Measurements from ENCODE around the gene CDS1. TPM values are rescaled to one million over a fixed set of nuclear protein-coding genes. Genes with fewer than 3 reads are reported as not detected.
"Not testable (repeated sequence)": the region's sequence is repeated elsewhere in the genome, so short reads cannot be mapped to it uniquely, and the experiment has no call there.

The CDS1 gene
- total and polyA plus RNA-seq, 8 donors: 2.7 to 7.1 (median 4.4) TPM

DNA sequence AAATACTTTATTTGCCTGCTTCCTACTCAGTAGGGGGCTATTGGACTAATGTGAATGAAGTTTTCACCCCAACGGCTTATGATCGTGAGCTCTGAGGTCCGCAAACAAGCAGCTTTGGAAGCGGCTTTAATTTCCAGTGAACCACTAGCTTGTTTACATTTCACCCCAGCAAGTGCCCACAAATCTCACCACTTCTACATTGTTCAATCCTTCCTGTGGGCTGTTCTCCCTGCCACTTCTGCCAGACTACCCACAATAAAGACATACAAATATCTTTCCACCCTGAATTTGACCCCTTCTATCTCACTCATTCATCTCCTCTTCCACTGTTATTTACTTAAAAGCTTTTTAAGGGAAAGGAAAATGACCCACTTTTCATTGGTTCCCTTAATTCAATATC is 98.0 kb downstream of the CDS1 start:
- no peak for FAIRE-seq

DNA sequence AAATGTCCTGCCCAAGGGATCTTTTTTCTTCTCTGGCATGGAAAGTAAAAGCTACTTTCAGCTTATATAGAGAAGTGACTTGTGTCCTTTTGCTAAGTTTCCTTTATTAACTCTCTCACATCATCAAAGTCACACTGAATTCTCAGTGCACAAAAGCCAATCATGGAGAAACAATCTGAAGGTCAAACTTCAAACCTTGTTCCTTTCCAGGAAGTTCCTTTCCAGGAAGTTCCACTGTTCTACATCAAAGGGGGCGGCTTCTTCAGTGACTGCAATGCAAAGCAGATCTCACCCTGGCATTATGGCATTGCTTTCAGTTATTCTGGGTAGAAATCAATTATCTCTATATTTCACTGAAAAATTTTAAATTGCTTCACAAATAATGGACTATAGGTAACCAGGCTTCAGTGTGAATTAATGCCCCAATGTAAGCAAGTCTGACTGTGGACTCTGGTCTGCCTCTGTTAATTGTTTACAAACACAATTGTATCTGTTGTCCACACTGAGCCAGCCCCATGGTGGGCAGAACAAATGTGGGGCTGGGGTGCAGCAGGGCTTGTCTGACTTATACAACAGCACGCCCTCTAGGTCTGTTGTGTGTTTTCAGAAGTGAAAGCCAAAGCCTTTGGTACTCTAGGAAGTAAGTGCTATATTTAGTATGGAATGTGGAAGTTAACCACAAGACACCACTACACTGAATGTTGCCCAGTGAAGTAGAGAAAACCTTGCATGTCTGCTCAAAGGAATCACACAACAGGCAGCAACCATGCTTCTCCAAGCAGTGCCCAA is 98.8 kb downstream of the CDS1 start:
- Histone ChIP-seq H3K4me1 (peaks cover 0 to 7% (median 0%) of the 10 kb centered on the region in 3 donors), H3K27me3 (no peaks in the 10 kb centered on the region), H3K4me3 (no peak overlapping the region), H3K36me3 (peaks cover 0 to 66% (median 14%) of the 10 kb centered on the region in 3 donors), H3K9me3 (no peaks in the 10 kb centered on the region), H3K27ac (no peak overlapping the region)
- DNase-seq (no peak), ATAC-seq (peak in 3 of 4 donors; percentile 30 to 83 (median 68)), FAIRE-seq (no peak)
- TF ChIP-seq CTCF (IDR thresholded peaks at IDR 0.05): no peak
- 94% methylated on average over 2 of the region's 2 CpGs for WGBS, 2 donors
- intact Hi-C loops (cut with DNase I): no loop called here

More for the DNA sequence above, 98.0 kb downstream of the CDS1 start:
- Histone ChIP-seq H3K9me3 (no peaks in the 10 kb centered on the region), H3K4me3 (no peak overlapping the region), H3K4me1 (peaks cover 0 to 7% (median 0%) of the 10 kb centered on the region in 3 donors), H3K27me3 (no peaks in the 10 kb centered on the region), H3K36me3 (peaks cover 0 to 69% (median 17%) of the 10 kb centered on the region in 3 donors), H3K27ac (no peak overlapping the region)
- DNase-seq (no peak), ATAC-seq (no peak)
- intact Hi-C loops (cut with DNase I): no loop called here
- no peak for TF ChIP-seq CTCF (IDR thresholded peaks at IDR 0.05)
- WGBS, 2 donors: 96 to 98% methylated on average over 4 of the region's 4 CpGs

- H3K4me3 ChIP-seq; ATAC-seq; H3K4me1 ChIP-seq; DNase-seq; H3K27me3 ChIP-seq; H3K27ac ChIP-seq; H3K9me3 ChIP-seq; intact Hi-C loops (cut with DNase I); FAIRE-seq: not testable (repeated sequence)
- H3K36me3 ChIP-seq: peaks cover 0 to 65% (median 8%) of the 10 kb centered on the region in 3 donors
- 80 to 84% methylated on average over 4 of the region's 4 CpGs for WGBS, 2 donors
Measured at GRCh38 chr4:84682661-84683060, 99.7 kb downstream of the CDS1 start.

DNA sequence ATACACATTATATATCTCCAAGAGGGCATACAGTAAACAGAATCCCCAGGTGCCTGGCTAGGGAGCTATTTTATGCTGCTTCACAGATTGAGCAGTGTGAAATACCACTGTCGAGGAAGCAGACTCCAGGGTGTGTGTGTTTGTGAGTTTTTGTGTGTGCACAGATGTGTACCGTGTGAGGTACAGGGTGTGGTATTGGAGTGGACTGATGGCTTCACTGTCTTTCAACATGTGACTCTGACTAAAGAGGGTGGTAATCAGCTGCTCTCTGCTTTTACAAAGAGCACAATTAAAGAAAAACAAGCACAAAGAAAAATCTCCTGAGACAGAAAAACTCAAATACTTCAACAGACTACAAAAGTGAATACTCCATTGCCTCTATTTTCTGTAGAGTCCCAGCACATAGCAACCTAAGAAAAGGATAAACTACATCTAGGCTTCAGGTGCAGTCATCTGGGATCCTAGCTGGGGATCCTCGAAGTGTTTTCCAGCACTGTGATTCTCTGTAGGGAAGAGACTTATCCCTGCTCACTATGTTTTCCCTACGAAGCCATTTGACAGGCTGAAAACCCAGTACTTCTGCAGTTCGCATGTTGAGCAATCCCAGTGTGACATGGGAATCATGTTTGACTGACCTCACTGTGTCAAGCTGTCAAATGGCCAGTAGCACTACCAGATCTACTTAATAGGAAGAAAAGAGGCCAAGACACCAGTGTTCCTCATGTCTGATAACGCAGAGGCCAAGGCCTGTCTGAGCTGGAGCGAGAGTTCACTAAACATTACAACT is 100.3 kb downstream of the CDS1 start:
- WGBS, 2 donors: 85 to 88% methylated on average over 7 of the region's 7 CpGs
- no peak for DNase-seq
- no peaks in the 10 kb centered on the region for H3K27me3 ChIP-seq
- no peak overlapping the region for H3K27ac ChIP-seq
- H3K4me3 ChIP-seq: no peak overlapping the region
- no peaks in the 10 kb centered on the region for H3K9me3 ChIP-seq
- peaks cover 0 to 65% (median 8%) of the 10 kb centered on the region in 3 donors for H3K36me3 ChIP-seq
- TF ChIP-seq CTCF (IDR thresholded peaks at IDR 0.05): no peak
- intact Hi-C loops (cut with DNase I): no loop called here
- peak in 1 of 4 donors; percentile 19 for ATAC-seq
- FAIRE-seq: no peak
- H3K4me1 ChIP-seq: peaks cover 0 to 7% (median 0%) of the 10 kb centered on the region in 3 donors

DNA sequence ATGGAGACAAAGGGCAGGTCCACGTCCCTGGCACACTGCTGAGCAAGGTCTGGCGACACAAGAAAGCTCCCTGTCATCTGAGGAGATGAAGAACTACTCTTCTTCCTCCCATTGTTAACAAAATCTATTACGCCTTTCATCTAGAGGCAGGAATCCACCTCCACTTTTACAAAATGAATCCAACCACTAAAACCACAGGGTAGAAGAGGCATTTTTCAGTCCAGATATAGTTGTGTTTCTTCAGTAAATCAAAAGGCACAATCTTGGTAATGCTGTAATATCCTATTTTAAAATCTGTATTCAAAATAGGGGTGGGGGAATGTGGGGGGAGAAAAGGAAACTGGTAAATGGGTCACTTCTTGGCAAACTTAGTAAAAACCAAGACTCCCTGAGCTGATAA is 101.4 kb downstream of the CDS1 start:
- FAIRE-seq (no peak), DNase-seq (no peak), ATAC-seq (no peak)
- H3K36me3 ChIP-seq: peaks cover 0 to 55% (median 8%) of the 10 kb centered on the region in 3 donors
- H3K27ac ChIP-seq: no peak overlapping the region
- 92 to 95% methylated on average over 3 of the region's 3 CpGs for WGBS, 2 donors
- H3K4me3 ChIP-seq: no peak overlapping the region
- intact Hi-C loops (cut with DNase I): no loop called here
- no peaks in the 10 kb centered on the region for H3K9me3 ChIP-seq
- no peak for TF ChIP-seq CTCF (IDR thresholded peaks at IDR 0.05)
- H3K4me1 ChIP-seq: peaks cover 0 to 7% (median 0%) of the 10 kb centered on the region in 3 donors
- H3K27me3 ChIP-seq: no peaks in the 10 kb centered on the region

Data from pancreas (tissue), 10 donors.